ENCODE results near the gene NALF2.

- TF ChIP-seq SMC3 (conservative IDR thresholded peaks at IDR 0.05; ENCODE audit: poor library complexity) (no peak), MXI1 (conservative IDR thresholded peaks at IDR 0.05; ENCODE audit: poor library complexity, severe bottlenecking) (no peak), CTCF (IDR thresholded peaks at IDR 0.05; ENCODE audit: poor library complexity, severe bottlenecking) (no peak), EZH2 (IDR thresholded peaks at IDR 0.05; ENCODE audit: borderline replicate concordance, insufficient read depth, low read length, poor library complexity, severe bottlenecking) (no peak)
Measured at GRCh38 chrX:69524781-69525363, 20.7 kb downstream of the NALF2 start.
